Panc1 (cell line): ENCODE results near the gene ATP8B1. TPM values are rescaled to one million over a fixed set of nuclear protein-coding genes. Genes with fewer than 3 reads are reported as not detected.

Source experiments
- ATAC-seq: fragments of 200-7000 bp; cut with Tn5 transposase; 2 replicates; pipeline ENCODE4 v1.9.1; 2020; ENCODE audit warnings: mild to moderate bottlenecking, moderate library complexity
- BruUV-seq: library from RNA; stranded (reverse); fragments of 400-500 nt; replicated peaks from 2 replicates; lab custom pipeline; 2021; lab: Mats Ljungman, UMichigan
- CTCF ChIA-PET: fragments of 300-600 bp; sonication (Branson Sonifier 250); formaldehyde crosslinking; loops from one replicate; lab custom pipeline; 2022; ENCODE audit warnings: antibody characterized with exemption; lab: Charles Lee
- POLR2A ChIA-PET: fragments of 300-600 bp; sonication (Branson Sonifier 250); formaldehyde crosslinking; loops from one replicate; lab custom pipeline; 2022; ENCODE audit warnings: antibody characterized with exemption; lab: Charles Lee
- DNase-seq: peaks from one replicate; pipeline ENCODE4 v3.0.0-alpha.2; 2010; ENCODE audit warnings: low read depth, low spot score
- H3K27ac ChIP-seq: 2 replicates; pipeline ENCODE4 v1.5.1; 2011; ENCODE audit warnings: mild to moderate bottlenecking, low read length, inconsistent platforms
- H3K27me3 ChIP-seq: fragments of 200-500 bp; sonication (Bioruptor generic); 2 replicates; pipeline ENCODE4 v1.6.0; 2014; ENCODE audit warnings: low read length, inconsistent platforms; ENCODE audit not compliant: control insufficient read depth, insufficient read depth
- H3K36me3 ChIP-seq: fragments of 200-500 bp; sonication (Bioruptor generic); 2 replicates; pipeline ENCODE4 v1.5.1; 2014; ENCODE audit warnings: inconsistent platforms, mild to moderate bottlenecking, low read length, moderate library complexity; ENCODE audit not compliant: control insufficient read depth, insufficient read depth
- H3K4me1 ChIP-seq: 2 replicates; pipeline ENCODE4 v1.5.1; 2011; ENCODE audit warnings: inconsistent platforms, mild to moderate bottlenecking, low read length, moderate library complexity; ENCODE audit not compliant: control insufficient read depth, insufficient read depth
- H3K4me3 ChIP-seq, 2 experiments: 2 replicates each; pipeline ENCODE4 v1.5.1; 2011 to 2012; ENCODE audit warnings: low read depth in 2 of 2, low read length in 2 of 2, mild to moderate bottlenecking in 2 of 2, inconsistent platforms in 1 of 2, moderate library complexity in 1 of 2
- H3K9me3 ChIP-seq: fragments of 200-500 bp; sonication (Bioruptor generic); 2 replicates; pipeline ENCODE4 v1.5.1; 2014; ENCODE audit warnings: low read depth, mild to moderate bottlenecking, inconsistent platforms, low read length, moderate library complexity; ENCODE audit not compliant: control insufficient read depth, insufficient read depth
- POLR2AphosphoS5 ChIP-seq: IDR thresholded peaks from 2 replicates; pipeline ENCODE4 v1.6.1; 2012; ENCODE audit warnings: mild to moderate bottlenecking, low read depth, low read length, moderate library complexity
- SIN3A ChIP-seq: IDR thresholded peaks from 2 replicates; pipeline ENCODE4 v1.6.1; 2012; ENCODE audit warnings: low read depth, mild to moderate bottlenecking, low read length, moderate library complexity, borderline replicate concordance; ENCODE audit not compliant: insufficient read depth
- TCF7L2 ChIP-seq: IDR thresholded peaks from 2 replicates; pipeline ENCODE4 v1.6.1; 2011; ENCODE audit warnings: mild to moderate bottlenecking, low read depth, low read length, inconsistent platforms
- in situ Hi-C: cut with HindIII; loops from 2 replicates; pipeline ENCODE4 v1.10.0; 2016; ENCODE audit warnings: low sequenced_read_pairs, low pct_unique_long_range_greater_than_20kb
- intact Hi-C: fragments of 100-400 bp; cut with micrococcal nuclease; formaldehyde crosslinking; loops from one replicate; pipeline ENCODE4 v1.10.0; 2022; ENCODE audit not compliant: unreplicated experiment
- total RNA-seq: library from RNA; stranded (reverse); gene quantifications from one replicate; pipeline ENCODE4 v1.2.1, GENCODE V29; 2021; ENCODE audit not compliant: unreplicated experiment
- TF ChIP-seq, protein P1 (sequence below): fragments of 450-650 bp; IDR thresholded peaks from 2 replicates; pipeline ENCODE4 v1.5.1; 2017; ENCODE audit warnings: mild to moderate bottlenecking
- TF ChIP-seq, protein P2 (sequence below), 2 experiments: IDR thresholded peaks; 2 replicates each; pipeline ENCODE4 v1.6.1; 2011 to 2012; ENCODE audit warnings: low read depth in 2 of 2, control low read depth in 1 of 2, low read length in 1 of 2, mild to moderate bottlenecking in 1 of 2, moderate library complexity in 1 of 2; ENCODE audit not compliant: insufficient read depth in 1 of 2

ATP8B1 gene
- total RNA-seq, 1 experiment from 2014 or later = 12.5 TPM

DNA sequence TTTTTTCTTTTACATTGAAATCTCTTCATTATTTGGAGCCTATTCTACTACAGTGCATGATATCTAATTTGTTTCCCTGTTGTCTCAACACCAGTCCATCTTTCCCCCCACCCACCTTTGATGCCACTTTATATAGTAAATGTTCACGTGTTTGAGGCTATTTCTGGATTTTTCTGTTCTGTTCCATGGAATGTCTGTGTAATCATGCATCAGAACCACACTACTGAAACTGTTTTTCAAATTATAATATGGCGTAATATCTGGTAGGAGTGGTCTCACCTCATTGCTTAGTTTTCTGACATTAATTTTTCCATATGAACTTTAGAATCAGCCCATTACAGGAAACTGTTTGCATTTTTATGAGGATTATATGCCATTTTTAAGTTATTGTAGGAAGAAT is 162.4 kb downstream of the ATP8B1 start:
- POLR2A ChIA-PET = no interaction called here
- Histone ChIP-seq H3K27ac (no peak overlapping the region), H3K9me3 (no peaks in the 10 kb centered on the region), H3K36me3 (no peaks in the 10 kb centered on the region), H3K4me3 (no peak overlapping the region), H3K4me1 (no peaks in the 10 kb centered on the region; the same call in none of the 2 replicates), H3K27me3 (no peaks in the 10 kb centered on the region)
- in situ Hi-C loops (no loop called here), intact Hi-C loops (no loop called here)
- BruUV-seq = no TSS peak
- TF ChIP-seq, protein P1, sequence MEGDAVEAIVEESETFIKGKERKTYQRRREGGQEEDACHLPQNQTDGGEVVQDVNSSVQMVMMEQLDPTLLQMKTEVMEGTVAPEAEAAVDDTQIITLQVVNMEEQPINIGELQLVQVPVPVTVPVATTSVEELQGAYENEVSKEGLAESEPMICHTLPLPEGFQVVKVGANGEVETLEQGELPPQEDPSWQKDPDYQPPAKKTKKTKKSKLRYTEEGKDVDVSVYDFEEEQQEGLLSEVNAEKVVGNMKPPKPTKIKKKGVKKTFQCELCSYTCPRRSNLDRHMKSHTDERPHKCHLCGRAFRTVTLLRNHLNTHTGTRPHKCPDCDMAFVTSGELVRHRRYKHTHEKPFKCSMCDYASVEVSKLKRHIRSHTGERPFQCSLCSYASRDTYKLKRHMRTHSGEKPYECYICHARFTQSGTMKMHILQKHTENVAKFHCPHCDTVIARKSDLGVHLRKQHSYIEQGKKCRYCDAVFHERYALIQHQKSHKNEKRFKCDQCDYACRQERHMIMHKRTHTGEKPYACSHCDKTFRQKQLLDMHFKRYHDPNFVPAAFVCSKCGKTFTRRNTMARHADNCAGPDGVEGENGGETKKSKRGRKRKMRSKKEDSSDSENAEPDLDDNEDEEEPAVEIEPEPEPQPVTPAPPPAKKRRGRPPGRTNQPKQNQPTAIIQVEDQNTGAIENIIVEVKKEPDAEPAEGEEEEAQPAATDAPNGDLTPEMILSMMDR = no peak
- TF ChIP-seq TCF7L2 = no peak
- TF ChIP-seq, protein P2, sequence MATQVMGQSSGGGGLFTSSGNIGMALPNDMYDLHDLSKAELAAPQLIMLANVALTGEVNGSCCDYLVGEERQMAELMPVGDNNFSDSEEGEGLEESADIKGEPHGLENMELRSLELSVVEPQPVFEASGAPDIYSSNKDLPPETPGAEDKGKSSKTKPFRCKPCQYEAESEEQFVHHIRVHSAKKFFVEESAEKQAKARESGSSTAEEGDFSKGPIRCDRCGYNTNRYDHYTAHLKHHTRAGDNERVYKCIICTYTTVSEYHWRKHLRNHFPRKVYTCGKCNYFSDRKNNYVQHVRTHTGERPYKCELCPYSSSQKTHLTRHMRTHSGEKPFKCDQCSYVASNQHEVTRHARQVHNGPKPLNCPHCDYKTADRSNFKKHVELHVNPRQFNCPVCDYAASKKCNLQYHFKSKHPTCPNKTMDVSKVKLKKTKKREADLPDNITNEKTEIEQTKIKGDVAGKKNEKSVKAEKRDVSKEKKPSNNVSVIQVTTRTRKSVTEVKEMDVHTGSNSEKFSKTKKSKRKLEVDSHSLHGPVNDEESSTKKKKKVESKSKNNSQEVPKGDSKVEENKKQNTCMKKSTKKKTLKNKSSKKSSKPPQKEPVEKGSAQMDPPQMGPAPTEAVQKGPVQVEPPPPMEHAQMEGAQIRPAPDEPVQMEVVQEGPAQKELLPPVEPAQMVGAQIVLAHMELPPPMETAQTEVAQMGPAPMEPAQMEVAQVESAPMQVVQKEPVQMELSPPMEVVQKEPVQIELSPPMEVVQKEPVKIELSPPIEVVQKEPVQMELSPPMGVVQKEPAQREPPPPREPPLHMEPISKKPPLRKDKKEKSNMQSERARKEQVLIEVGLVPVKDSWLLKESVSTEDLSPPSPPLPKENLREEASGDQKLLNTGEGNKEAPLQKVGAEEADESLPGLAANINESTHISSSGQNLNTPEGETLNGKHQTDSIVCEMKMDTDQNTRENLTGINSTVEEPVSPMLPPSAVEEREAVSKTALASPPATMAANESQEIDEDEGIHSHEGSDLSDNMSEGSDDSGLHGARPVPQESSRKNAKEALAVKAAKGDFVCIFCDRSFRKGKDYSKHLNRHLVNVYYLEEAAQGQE (IDR thresholded peaks at IDR 0.05; ENCODE audit: insufficient read depth in 1 of 2, low read depth in 2 of 2, low read length in 1 of 2) = no peak
- no peak for TF ChIP-seq POLR2AphosphoS5
- TF ChIP-seq SIN3A = no peak
- ATAC-seq (no peak), DNase-seq (no peak)
- CTCF ChIA-PET = no interaction called here

DNA sequence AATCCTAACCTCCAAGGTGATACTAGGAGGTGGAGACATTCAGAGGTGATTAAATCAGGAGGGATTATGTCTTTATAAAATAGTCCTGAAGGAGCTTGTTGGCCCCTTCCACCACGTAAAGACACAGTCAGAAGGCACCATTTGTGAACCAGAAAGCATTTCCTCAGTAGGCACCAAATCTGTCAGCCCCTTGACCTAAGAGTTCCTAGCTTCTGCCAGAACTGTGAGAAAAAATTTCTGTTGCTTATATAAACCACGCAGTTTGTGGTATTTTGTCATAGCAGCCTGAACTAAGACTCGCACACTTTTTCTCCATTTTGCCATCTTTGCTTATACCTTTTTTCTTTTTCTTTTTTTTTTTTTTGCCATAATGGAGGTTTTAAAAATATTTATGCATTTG is 162.9 kb downstream of the ATP8B1 start:
- no TSS peak for BruUV-seq
- TF ChIP-seq, protein P2 (IDR thresholded peaks at IDR 0.05; ENCODE audit: insufficient read depth in 1 of 2, low read depth in 2 of 2, low read length in 1 of 2) = no peak
- no peak for TF ChIP-seq POLR2AphosphoS5
- no peak for TF ChIP-seq SIN3A
- TF ChIP-seq, protein P1 = no peak
- TF ChIP-seq TCF7L2 = no peak
- H3K36me3 ChIP-seq = no peaks in the 10 kb centered on the region
- in situ Hi-C loops = no loop called here
- H3K9me3 ChIP-seq = no peaks in the 10 kb centered on the region
- intact Hi-C loops = no loop called here
- no peak overlapping the region for H3K27ac ChIP-seq
- ChIA-PET POLR2A (no interaction called here), CTCF (interaction anchor here (0.6 kb wide), 1 partner anchor 9 kb away, joined by 8 read pairs; no protein-coding TSS in a partner anchor)
- DNase-seq (no peak), ATAC-seq (no peak)
- peaks cover 4% of the 10 kb centered on the region for H3K4me1 ChIP-seq
- H3K27me3 ChIP-seq = no peaks in the 10 kb centered on the region
- no peak overlapping the region for H3K4me3 ChIP-seq
